Activated T-cell treated with anti-CD3 and anti-CD28 coated beads for 1 hour (primary cell): ENCODE measurements around the gene HS3ST5.
A peak's percentile ranks its signal among the peaks of the same experiment; 100 is the strongest.
"Not testable (repeated sequence)": the region's sequence is repeated elsewhere in the genome, so short reads cannot be mapped to it uniquely, and the experiment has no call there.

Experiments used
- DNase-seq: peaks from one replicate; pipeline ENCODE4 v3.0.0-alpha.2; 2020; ENCODE audit warnings: low read depth

Gene HS3ST5

GRCh38 chr6:114153448-114153847 is 189.4 kb downstream of the HS3ST5 start:
- no peak for DNase-seq

GRCh38 chr6:114151064-114151690 is 191.6 kb downstream of the HS3ST5 start:
- DNase-seq: no peak

GRCh38 chr6:114149182-114149581 is 193.6 kb downstream of the HS3ST5 start:
- not testable (repeated sequence) for DNase-seq

- DNase-seq: no peak
These were observed 197.7 kb downstream of the HS3ST5 start for GRCh38 chr6:114144887-114145851.

- DNase-seq: no peak
These were observed 200.6 kb downstream of the HS3ST5 start for GRCh38 chr6:114142258-114142657.

GRCh38 chr6:114140416-114140815 is 202.4 kb downstream of the HS3ST5 start:
- DNase-seq: no peak

- DNase-seq: no peak
These were observed 204.1 kb downstream of the HS3ST5 start for GRCh38 chr6:114138577-114139248.

- no peak for DNase-seq
These were observed 207.4 kb downstream of the HS3ST5 start for GRCh38 chr6:114135363-114135971.

GRCh38 chr6:114133816-114134215 is 209.0 kb downstream of the HS3ST5 start:
- DNase-seq: no peak

GRCh38 chr6:114131945-114132344 is 210.9 kb downstream of the HS3ST5 start:
- no peak for DNase-seq

GRCh38 chr6:114125576-114125975 is 217.2 kb downstream of the HS3ST5 start:
- no peak for DNase-seq

GRCh38 chr6:114121913-114122662 is 220.7 kb downstream of the HS3ST5 start:
- no peak for DNase-seq

GRCh38 chr6:114119056-114119455 is 223.8 kb downstream of the HS3ST5 start:
- no peak for DNase-seq

- no peak for DNase-seq
These were observed 227.2 kb downstream of the HS3ST5 start for GRCh38 chr6:114115652-114116051.

GRCh38 chr6:114108119-114109002 is 234.5 kb downstream of the HS3ST5 start:
- peak; percentile 14 for DNase-seq

- no peak for DNase-seq
These were observed 236.8 kb downstream of the HS3ST5 start for GRCh38 chr6:114106020-114106419.

GRCh38 chr6:114101255-114101654 is 241.6 kb downstream of the HS3ST5 start:
- no peak for DNase-seq

- DNase-seq: no peak
These were observed 242.4 kb downstream of the HS3ST5 start for GRCh38 chr6:114100215-114100994.

- no peak for DNase-seq
These were observed 246.2 kb downstream of the HS3ST5 start for GRCh38 chr6:114096561-114097172.
